WI38 (cell line): Measurements from ENCODE around the gene FADS3.

Experiments used
- H3K4me3 ChIP-seq: 2 replicates; pipeline ENCODE4 v1.5.1; 2011; ENCODE audit warnings: low read depth, mild to moderate bottlenecking, control low read depth, low read length
- CTCF ChIP-seq: IDR thresholded peaks from 2 replicates; pipeline ENCODE4 v1.5.1; 2012; ENCODE audit warnings: low read depth, mild to moderate bottlenecking, control low read depth, low read length

The FADS3 gene

DNA sequence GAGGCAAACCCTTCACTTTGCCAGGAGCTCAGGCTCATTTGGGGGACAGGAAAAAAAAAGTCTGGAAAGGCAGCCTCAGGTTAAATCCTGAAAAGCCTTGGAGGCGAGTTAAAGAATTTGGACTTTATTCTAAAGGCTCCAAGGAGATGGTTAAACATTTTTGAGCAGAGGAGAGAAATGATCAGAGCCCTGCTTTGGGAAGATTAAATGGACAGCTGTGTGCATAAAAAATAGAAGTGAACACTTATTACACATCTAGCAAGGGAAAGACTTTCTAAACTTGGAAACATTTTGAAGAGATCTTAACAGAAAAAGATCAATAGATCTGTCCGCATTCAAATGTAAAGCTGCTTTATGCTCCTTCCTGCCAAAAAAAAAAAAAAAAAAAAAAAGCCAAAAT, 34.4 kb upstream of the FADS3 start:
- no peak overlapping the region for H3K4me3 ChIP-seq

DNA sequence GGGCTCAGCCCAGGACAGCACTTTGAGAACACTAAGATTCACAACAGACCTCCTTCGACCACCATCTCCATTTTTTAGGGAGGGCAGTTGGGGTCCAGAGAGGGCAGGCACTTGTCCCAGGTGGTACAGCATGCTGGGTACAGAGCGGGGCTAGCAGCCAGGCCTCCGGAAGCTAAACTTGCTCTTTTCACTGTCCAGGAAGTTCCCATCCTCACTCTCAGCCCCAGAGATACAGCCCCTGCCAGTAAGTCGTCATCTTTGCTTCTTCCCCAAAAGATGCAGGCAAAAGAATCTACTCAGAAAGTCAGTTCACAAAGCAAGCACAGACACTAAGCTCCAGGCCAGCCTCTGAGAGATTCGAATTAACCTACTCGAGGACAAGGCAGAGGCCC, 32.7 kb upstream of the FADS3 start:
- no peak overlapping the region for H3K4me3 ChIP-seq
- no peak for TF ChIP-seq CTCF

More for the DNA sequence above, 34.4 kb upstream of the FADS3 start:
- no peak for TF ChIP-seq CTCF

DNA sequence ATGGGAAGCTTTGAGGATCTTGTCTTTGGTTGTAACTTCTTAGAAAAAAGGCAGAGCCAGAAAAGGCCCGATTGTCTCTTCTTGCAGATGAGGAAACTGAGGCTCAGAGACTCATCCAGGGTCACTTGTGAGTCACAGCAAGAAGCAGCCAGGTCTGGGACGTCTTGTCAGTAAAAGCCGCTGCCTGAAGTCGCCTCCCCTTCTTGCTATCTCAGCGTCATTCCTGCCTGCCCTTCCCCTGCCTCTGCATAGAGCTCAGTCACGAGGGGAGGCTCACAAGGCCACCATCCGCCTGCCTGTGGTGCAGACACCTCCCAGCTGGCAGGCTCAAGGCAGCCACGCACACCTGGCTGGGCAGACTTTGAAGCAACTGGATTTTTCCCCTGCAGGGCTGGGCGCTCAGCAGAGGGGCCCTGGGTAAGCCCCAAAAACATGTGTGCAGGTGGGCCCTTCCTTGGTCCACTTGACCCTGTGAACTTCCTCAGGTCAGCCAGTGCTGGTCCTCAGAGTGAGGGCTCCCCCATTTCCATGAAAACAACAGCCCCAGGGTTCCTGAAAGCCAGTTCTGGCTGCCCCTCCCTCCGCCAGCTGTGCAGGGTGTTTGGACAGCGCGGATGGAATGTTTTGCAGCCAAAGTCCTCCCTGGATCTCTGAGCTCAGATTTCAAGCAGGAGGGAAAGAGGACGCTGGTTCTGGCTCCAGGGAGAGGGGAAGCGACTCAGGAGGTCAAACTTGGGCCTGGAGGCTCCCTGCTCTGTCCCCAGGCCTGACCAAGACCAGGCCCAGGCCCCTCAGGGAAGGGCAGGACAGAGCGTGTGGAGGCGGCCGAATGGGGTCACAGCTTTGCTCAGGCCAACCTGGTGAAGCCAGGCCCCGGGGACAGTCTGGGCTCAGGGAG, 32.1 kb upstream of the FADS3 start:
- TF ChIP-seq CTCF: no peak
- H3K4me3 ChIP-seq: 0 out of 2 replicates have a peak overlapping the region, but pooled peaks have one; percentile 6

GRCh38 chr11:61922539-61922938, 31.2 kb upstream of the FADS3 start:
- H3K4me3 ChIP-seq: no peak overlapping the region

DNA sequence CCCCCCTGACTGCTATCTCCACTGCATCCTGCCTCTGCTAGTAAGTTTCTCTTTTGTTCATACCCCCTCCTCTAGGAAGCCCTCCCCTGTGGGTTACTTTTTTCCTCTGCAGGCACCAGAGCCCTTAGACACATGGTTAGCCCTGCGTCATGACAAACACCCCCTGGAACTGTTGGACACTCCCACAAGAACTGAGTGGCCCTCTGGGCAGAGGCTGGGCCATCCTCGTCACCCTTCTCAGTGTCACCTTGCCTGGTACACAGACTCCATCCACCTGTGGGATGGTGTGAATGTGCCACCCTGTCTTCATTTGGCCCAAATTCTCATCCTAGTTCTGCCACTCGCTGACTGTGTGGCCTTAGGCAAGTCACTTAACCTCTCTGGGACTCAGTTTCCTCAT, 30.1 kb upstream of the FADS3 start:
- TF ChIP-seq CTCF: no peak
- no peak overlapping the region for H3K4me3 ChIP-seq

More at GRCh38 chr11:61922539-61922938, 31.2 kb upstream of the FADS3 start:
- TF ChIP-seq CTCF: no peak

DNA sequence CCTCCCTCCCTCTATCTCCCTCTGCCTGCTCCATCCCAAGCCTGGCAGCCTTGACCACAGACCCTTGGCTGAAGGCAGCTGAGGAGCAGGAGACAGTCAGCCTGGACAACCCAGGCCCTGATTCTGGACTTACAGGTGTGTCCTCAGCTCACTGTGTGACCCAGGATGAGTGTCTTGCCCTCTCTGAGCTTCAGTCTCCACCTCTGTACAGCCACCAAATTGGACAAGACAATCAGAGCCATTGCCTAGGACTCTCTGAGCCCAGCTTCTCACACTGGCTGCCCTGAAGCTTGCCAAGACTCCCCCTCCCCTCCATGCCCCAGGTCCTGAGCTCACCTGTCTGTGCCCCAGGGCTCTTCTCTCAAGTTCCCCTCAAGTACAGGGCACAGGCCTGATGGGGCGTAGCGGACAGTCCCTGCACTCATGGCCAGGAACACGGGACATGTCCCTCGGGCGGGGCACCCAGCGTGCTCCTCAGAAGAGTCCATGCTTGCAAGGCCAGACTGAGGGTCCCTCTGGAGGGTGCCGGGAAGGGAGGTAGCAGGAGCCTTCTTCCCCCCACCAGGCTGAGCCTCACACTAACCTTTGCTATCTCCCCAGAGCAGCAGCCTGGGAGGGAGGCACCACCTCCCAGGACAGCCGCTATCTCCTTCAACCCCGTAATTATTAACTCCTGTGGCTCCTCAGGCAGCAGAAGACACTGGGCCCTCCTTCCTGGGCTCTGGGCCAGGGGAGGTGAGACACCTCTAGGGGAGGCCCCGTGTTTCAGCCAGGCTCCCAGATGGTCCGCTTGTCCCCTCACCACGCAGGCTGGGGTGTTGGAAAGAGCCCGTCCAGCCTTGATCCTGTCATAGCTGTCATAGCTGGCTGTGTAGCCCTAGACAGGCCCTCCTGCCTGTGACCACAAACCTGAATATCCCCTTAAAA, 28.6 kb upstream of the FADS3 start:
- TF ChIP-seq CTCF: no peak
- no peak overlapping the region for H3K4me3 ChIP-seq
